HEK293T (cell line): ENCODE measurements around the gene ELF5.

Experiments used
- ARNT ChIP-seq: fragments of 450-650 bp; IDR thresholded peaks from 2 replicates; pipeline ENCODE4 v1.6.1; 2017; ENCODE audit warnings: mild to moderate bottlenecking
- FOXM1 ChIP-seq: fragments of 450-650 bp; IDR thresholded peaks from 2 replicates; pipeline ENCODE4 v1.6.1; 2017; ENCODE audit warnings: mild to moderate bottlenecking, borderline replicate concordance

GRCh38 chr11:34464591-34465051, 49.0 kb downstream of the ELF5 start:
- TF ChIP-seq FOXM1 (no peak), ARNT (no peak)
